ENCODE measurements around the gene PDF. TPM values are rescaled to one million over a fixed set of nuclear protein-coding genes. Genes with fewer than 3 reads are reported as not detected.

The PDF gene
- total and polyA plus RNA-seq, 2 of the 13 experiments (the other 11 are each of a cell fraction or from before 2014, with no cell fraction given): 12.4 to 48.8 TPM

DNA sequence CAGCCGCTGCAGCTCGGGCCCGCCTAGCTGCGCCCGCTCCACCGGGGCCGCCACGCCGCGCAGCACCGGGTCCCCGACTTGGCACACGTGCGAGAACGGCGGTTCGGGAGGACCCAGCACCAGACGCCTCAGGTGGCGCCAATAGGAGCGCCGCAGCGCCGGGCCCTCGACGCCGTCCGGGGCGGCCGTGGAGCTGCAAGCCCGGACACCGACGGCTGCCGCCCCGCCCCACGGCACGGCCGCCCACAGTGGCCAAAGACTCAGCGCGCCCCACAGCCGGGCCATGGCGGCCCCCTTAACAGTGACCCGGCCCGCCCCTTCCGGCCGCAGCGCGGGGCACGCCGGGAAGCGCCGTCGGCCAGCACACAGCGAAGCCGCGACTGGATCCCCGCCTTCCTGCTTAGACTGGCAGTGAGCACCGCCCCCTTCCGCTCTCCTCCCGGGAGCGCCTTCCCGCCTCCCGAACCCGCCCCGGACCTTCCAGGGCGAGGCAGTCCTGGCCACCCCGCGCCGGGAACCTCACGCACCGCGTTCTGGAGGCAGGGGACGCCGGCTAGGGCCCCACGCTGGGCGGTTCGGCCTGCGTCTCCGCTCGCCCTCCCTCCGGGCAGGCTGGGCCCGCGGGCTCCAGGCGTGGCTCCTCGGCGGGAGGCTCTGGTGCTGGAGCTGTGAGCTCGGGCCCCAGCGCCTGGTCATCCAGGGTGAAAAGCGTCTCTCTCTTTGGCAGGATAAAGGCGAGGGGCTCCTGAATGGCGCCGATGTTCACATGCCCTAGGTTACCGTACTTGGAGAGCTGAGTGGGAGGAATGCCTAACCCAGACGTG is at the start of gene PDF (continued):
- TF ChIP-seq THAP9 (CRISPR knock-in tag; IDR thresholded peaks at IDR 0.05; ENCODE audit: borderline replicate concordance): peak; percentile 86; the same call in 1 of the 2 replicates
- peak; percentile 69; the same call in 1 of the 2 replicates for TF ChIP-seq KLF11 (CRISPR knock-in tag; IDR thresholded peaks at IDR 0.05)
- TF ChIP-seq ZNF614 (CRISPR knock-in tag; IDR thresholded peaks at IDR 0.05; ENCODE audit: borderline replicate concordance): peak; percentile 95; the same call in 1 of the 2 replicates
- TF ChIP-seq ZNF569 (CRISPR knock-in tag; IDR thresholded peaks at IDR 0.05; ENCODE audit: borderline replicate concordance): no peak
- TF ChIP-seq, protein P1, sequence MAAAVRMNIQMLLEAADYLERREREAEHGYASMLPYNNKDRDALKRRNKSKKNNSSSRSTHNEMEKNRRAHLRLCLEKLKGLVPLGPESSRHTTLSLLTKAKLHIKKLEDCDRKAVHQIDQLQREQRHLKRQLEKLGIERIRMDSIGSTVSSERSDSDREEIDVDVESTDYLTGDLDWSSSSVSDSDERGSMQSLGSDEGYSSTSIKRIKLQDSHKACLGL (CRISPR knock-in tag; IDR thresholded peaks at IDR 0.05): peak; percentile 79
- TF ChIP-seq ZNF549 (CRISPR knock-in tag; IDR thresholded peaks at IDR 0.05): no peak
- peak; percentile 87 for TF ChIP-seq MED1 (CRISPR knock-in tag; IDR thresholded peaks at IDR 0.05)
- no peak for TF ChIP-seq TEF (CRISPR knock-in tag; IDR thresholded peaks at IDR 0.05)
- peak; percentile 91 for TF ChIP-seq KDM5B (CRISPR knock-in tag; IDR thresholded peaks at IDR 0.05; ENCODE audit: borderline replicate concordance)
- no peak for TF ChIP-seq ZKSCAN5 (CRISPR knock-in tag; IDR thresholded peaks at IDR 0.05)
- peak; percentile 89 for TF ChIP-seq ZNF766 (CRISPR knock-in tag; IDR thresholded peaks at IDR 0.05; ENCODE audit: borderline replicate concordance)
- TF ChIP-seq TRAFD1 (CRISPR knock-in tag; IDR thresholded peaks at IDR 0.05; ENCODE audit: borderline replicate concordance): no peak
- TF ChIP-seq MEIS1 (CRISPR knock-in tag; IDR thresholded peaks at IDR 0.05; ENCODE audit: borderline replicate concordance): no peak; the same call in 1 of the 2 replicates
- TF ChIP-seq ZNF781 (CRISPR knock-in tag; IDR thresholded peaks at IDR 0.05; ENCODE audit: borderline replicate concordance, not compliant biosample characterization): no peak
- TF ChIP-seq NCOR1 (IDR thresholded peaks at IDR 0.05; ENCODE audit: borderline replicate concordance, low read length): peak; percentile 19; the same call in 1 of the 2 replicates
- peak; percentile 92 for TF ChIP-seq ASH2L (IDR thresholded peaks at IDR 0.05; ENCODE audit: insufficient read length, low read depth, low read length)
- TF ChIP-seq ZMYM4 (CRISPR knock-in tag; IDR thresholded peaks at IDR 0.05): peak; percentile 69
- no peak for TF ChIP-seq GPBP1L1 (CRISPR knock-in tag; IDR thresholded peaks at IDR 0.05)
- TF ChIP-seq PAWR (CRISPR knock-in tag; IDR thresholded peaks at IDR 0.05; ENCODE audit: borderline replicate concordance): 0 out of 2 replicates have a peak, but pooled peaks have one; percentile 21
- TF ChIP-seq ZFP36L2 (CRISPR knock-in tag; IDR thresholded peaks at IDR 0.05): no peak
- TF ChIP-seq PHF8 (CRISPR knock-in tag; IDR thresholded peaks at IDR 0.05): peak; percentile 94
- TF ChIP-seq MBNL3 (CRISPR knock-in tag; conservative IDR thresholded peaks at IDR 0.05): no peak
